ENCODE results near the gene TIMM23. TPM values are rescaled to one million over a fixed set of nuclear protein-coding genes. Genes with fewer than 3 reads are reported as not detected.
"Not testable (repeated sequence)": the region's sequence is repeated elsewhere in the genome, so short reads cannot be mapped to it uniquely, and the experiment has no call there.

TIMM23 gene, protein sequence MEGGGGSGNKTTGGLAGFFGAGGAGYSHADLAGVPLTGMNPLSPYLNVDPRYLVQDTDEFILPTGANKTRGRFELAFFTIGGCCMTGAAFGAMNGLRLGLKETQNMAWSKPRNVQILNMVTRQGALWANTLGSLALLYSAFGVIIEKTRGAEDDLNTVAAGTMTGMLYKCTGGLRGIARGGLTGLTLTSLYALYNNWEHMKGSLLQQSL
- 10 to 100 TPM; 24.5 to 62.2 (median 43.5) TPM for total RNA-seq

GRCh38 chr10:45972106-45972812 is at the start of gene TIMM23:
Gene TIMM23, plus strand, starts transcription at chr10:45972489. Its CDS starts 136 bp downstream, at chr10:45972625.
- H3K27ac ChIP-seq, result peak within 1 kb of the TSS; percentile 56 to 77 (median 68)
- peak within 1 kb of the TSS; percentile 67 to 92 (median 80) for H3K4me3 ChIP-seq
- TF ChIP-seq POLR2A (IDR thresholded peaks at IDR 0.05), result peak; percentile 50 to 55
- DNase-seq, result peak; percentile 84 to 95 (median 88)
- H3K9me3 ChIP-seq, H3K36me3 ChIP-seq, H3K27me3 ChIP-seq: not testable (repeated sequence)
- peaks cover 0 to 24% (median 0%) of the 10 kb centered on the region in 4 donors for H3K4me1 ChIP-seq

- H3K27ac ChIP-seq, H3K36me3 ChIP-seq, H3K4me1 ChIP-seq, H3K4me3 ChIP-seq, H3K27me3 ChIP-seq, DNase-seq, H3K9me3 ChIP-seq: not testable (repeated sequence)
These were observed 45.5 kb upstream of the TIMM23 start for GRCh38 chr10:45926790-45927189.

DNA sequence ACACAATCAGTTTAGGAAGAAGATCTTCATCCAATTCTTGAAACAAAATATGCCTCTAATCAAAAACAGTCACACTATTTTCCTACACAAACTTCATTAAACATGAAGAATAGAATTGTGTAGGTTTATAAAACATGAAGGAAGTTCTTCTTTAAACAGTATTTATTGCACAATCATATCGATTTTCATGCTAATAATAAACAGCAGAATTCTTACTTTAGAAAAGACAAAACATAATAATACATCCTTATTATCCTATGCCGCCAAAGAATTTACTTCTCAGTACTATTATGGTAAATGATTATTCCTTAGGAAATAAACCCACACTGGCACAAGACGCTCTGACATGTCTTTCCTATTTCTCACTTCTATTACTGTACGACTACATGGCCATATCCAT is 41.0 kb upstream of the TIMM23 start:
- H3K9me3 ChIP-seq, H3K27ac ChIP-seq, H3K27me3 ChIP-seq, DNase-seq, H3K4me3 ChIP-seq, H3K36me3 ChIP-seq, H3K4me1 ChIP-seq: not testable (repeated sequence)

- not testable (repeated sequence) for H3K27ac ChIP-seq, H3K4me3 ChIP-seq, H3K27me3 ChIP-seq, H3K36me3 ChIP-seq, DNase-seq, H3K4me1 ChIP-seq, H3K9me3 ChIP-seq
These were observed 37.5 kb upstream of the TIMM23 start for GRCh38 chr10:45934788-45935187.

DNA sequence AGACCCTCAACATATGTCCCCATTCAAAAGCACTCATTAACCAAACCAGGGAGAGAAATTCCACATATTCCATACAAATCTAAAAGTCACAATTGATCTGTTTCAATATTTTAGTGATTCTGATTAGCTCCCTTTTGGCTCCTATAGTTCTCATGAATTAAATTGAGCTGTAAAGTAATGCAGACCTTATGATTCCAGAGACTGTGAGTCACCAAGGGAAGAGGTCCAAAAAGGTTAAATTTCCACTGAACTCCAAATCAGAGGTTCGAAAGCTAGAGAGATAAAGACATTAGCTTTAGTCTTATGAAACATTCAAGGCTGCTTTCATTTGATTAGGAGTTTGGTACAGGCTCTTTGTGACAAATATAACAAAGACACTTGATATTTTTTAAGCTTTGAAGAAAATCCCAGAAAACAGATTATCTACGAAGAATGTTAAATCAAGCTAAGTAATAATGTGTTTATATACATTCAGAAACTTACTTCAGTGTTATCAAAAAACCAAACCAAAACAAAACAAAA is 33.1 kb upstream of the TIMM23 start:
- not testable (repeated sequence) for H3K9me3 ChIP-seq, H3K4me3 ChIP-seq, H3K27ac ChIP-seq, H3K4me1 ChIP-seq, DNase-seq, H3K27me3 ChIP-seq, H3K36me3 ChIP-seq

DNA sequence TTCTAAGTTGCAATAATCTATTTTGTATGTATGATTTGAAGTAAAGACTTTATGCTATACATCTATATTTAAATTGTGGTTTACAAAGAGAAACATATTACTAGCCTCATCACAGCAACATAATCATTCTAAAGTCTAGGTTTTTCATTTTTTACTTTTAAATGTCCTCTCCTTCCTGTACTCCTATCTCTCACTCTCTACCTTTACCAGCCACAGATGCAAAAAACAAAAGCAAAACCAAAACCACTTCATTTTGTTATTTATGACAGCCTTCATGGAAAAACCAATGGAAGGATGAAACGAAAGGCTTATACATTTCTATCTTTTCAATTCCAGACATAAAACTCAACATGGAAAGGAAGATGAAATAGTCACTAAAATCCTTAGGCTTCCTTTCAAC is 31.1 kb upstream of the TIMM23 start:
- H3K4me3 ChIP-seq, result not testable (repeated sequence)

DNA sequence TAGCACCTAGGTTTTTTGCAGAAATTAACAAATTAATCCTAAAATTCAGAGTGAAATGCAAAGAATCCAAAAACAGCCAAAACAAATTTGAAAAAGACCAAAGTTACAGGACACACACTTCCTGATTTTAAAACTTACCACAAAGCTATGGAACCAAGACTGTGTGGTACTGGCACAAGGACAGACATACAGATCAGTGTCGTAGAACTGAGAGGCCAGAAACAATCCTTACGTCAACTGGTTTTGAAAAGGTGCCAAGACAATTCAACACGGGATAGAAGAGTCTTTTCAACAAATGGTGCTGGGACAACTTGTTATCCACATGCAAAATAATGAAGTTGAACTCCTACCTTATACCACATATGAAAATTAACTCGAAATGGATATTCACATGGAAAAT is 26.8 kb upstream of the TIMM23 start:
- H3K36me3 ChIP-seq, H3K4me1 ChIP-seq, H3K27ac ChIP-seq, H3K4me3 ChIP-seq, DNase-seq, H3K27me3 ChIP-seq, H3K9me3 ChIP-seq: not testable (repeated sequence)

More for the DNA sequence above, 31.1 kb upstream of the TIMM23 start:
- H3K4me1 ChIP-seq, H3K27me3 ChIP-seq, H3K27ac ChIP-seq, H3K9me3 ChIP-seq, H3K36me3 ChIP-seq, DNase-seq: not testable (repeated sequence)

DNA sequence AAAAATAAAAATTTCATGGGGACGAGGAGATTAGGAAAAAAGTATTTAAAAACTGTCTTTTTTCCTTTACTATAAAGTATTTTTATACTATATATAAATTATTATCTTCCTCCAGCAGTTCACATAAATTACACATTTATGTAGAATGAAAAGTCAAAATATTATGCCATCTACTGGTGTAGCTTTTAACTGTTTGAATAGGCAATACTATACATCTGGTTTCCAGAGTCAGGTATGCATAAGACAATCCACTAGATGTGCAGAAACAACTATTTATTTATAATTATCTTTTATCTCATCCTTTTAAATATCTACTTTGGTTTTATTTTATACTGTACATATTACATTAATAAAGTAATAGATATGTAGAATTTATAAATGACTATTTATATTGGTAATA is 24.9 kb upstream of the TIMM23 start:
- not testable (repeated sequence) for H3K27ac ChIP-seq, H3K27me3 ChIP-seq, H3K4me1 ChIP-seq, H3K9me3 ChIP-seq, H3K4me3 ChIP-seq, H3K36me3 ChIP-seq, DNase-seq

GRCh38 chr10:45948801-45949200 is 23.5 kb upstream of the TIMM23 start:
- not testable (repeated sequence) for H3K27ac ChIP-seq, H3K27me3 ChIP-seq, H3K9me3 ChIP-seq, H3K4me3 ChIP-seq, H3K4me1 ChIP-seq, DNase-seq, H3K36me3 ChIP-seq

- not testable (repeated sequence) for H3K4me1 ChIP-seq, H3K27me3 ChIP-seq, H3K9me3 ChIP-seq, H3K27ac ChIP-seq, DNase-seq, H3K36me3 ChIP-seq, H3K4me3 ChIP-seq
These were observed 17.9 kb upstream of the TIMM23 start for GRCh38 chr10:45954367-45954766.

- not testable (repeated sequence) for DNase-seq, H3K4me3 ChIP-seq, H3K9me3 ChIP-seq, H3K4me1 ChIP-seq, H3K27ac ChIP-seq, H3K27me3 ChIP-seq, H3K36me3 ChIP-seq
These were observed 15.7 kb upstream of the TIMM23 start for GRCh38 chr10:45956634-45957033.

GRCh38 chr10:45957928-45958327 is 14.4 kb upstream of the TIMM23 start:
- not testable (repeated sequence) for H3K27ac ChIP-seq, H3K4me3 ChIP-seq, H3K9me3 ChIP-seq

GRCh38 chr10:45962686-45963452 is 9.4 kb upstream of the TIMM23 start:
- H3K27ac ChIP-seq, result not testable (repeated sequence)

More at GRCh38 chr10:45957928-45958327, 14.4 kb upstream of the TIMM23 start:
- H3K4me1 ChIP-seq, DNase-seq, H3K27me3 ChIP-seq, H3K36me3 ChIP-seq: not testable (repeated sequence)

GRCh38 chr10:45971019-45971418 is 1.3 kb upstream of the TIMM23 start:
- peaks cover 0 to 24% (median 0%) of the 10 kb centered on the region in 4 donors for H3K4me1 ChIP-seq
- peak overlapping the region in 1 of 4 donors; percentile 39 for H3K27ac ChIP-seq
- H3K36me3 ChIP-seq, H3K9me3 ChIP-seq, H3K27me3 ChIP-seq: not testable (repeated sequence)
- peak in 1 of 3 donors; percentile 47 for DNase-seq
- H3K4me3 ChIP-seq, result peak overlapping the region in 3 of 4 donors; percentile 3 to 92 (median 91)

More at GRCh38 chr10:45962686-45963452, 9.4 kb upstream of the TIMM23 start:
- H3K4me1 ChIP-seq, H3K9me3 ChIP-seq, H3K36me3 ChIP-seq, DNase-seq, H3K27me3 ChIP-seq, H3K4me3 ChIP-seq: not testable (repeated sequence)

GRCh38 chr10:45971742-45972105 is 565 bp upstream of the TIMM23 start:
- Histone ChIP-seq H3K4me1 (peaks cover 0 to 24% (median 0%) of the 10 kb centered on the region in 4 donors), H3K4me3 (peak overlapping the region; percentile 67 to 92 (median 80)), H3K27ac (peak overlapping the region; percentile 56 to 77 (median 68))
- H3K27me3 ChIP-seq, H3K9me3 ChIP-seq, H3K36me3 ChIP-seq: not testable (repeated sequence)
- peak in 1 of 3 donors; percentile 48 for DNase-seq

All from Peyer's patch (tissue), 4 donors.